ENCODE measurements around the gene RAB40B. TPM values are rescaled to one million over a fixed set of nuclear protein-coding genes. Genes with fewer than 3 reads are reported as not detected.

Gene RAB40B
- polyA plus RNA-seq, 1 of the 3 experiments (the other 2 are of a cell fraction) = 20.7 TPM

GRCh38 chr17:82629748-82630147, 68.8 kb downstream of the RAB40B start:
- no peak overlapping the region for H3K4me3 ChIP-seq (ENCODE audit: low read depth in 2 of 2, low read length in 1 of 2)
- H3F3A ChIP-seq (replicated peaks; ENCODE audit: insufficient read depth) = no peaks in the 10 kb centered on the region
- peaks cover 42 to 70% of the 10 kb centered on the region in 2 experiments for H3K36me3 ChIP-seq (replicated peaks in 1 of 2; ENCODE audit: control insufficient read depth in 1 of 2, insufficient read depth in 2 of 2, low read length in 1 of 2)
- no peaks in the 10 kb centered on the region for H3K9me3 ChIP-seq
- H3K4me2 ChIP-seq = no peak overlapping the region
- POLR2A ChIA-PET = no interaction called here
- H3K27ac ChIP-seq (ENCODE audit: low read depth in 2 of 2, low read length in 1 of 2) = no peak overlapping the region
- TF ChIP-seq FOXM1 (IDR thresholded peaks at IDR 0.05; ENCODE audit: low read depth) = no peak
- no peak for TF ChIP-seq RFX5 (IDR thresholded peaks at IDR 0.05; ENCODE audit: low read length)
- TF ChIP-seq USF2 (IDR thresholded peaks at IDR 0.05; ENCODE audit: borderline replicate concordance, low read depth, low read length) = no peak
- TF ChIP-seq ELF1 (IDR thresholded peaks at IDR 0.05) = no peak
- TF ChIP-seq JUND (IDR thresholded peaks at IDR 0.05) = no peak
- no peak for TF ChIP-seq EZH2phosphoT487 (IDR thresholded peaks at IDR 0.05; ENCODE audit: borderline replicate concordance, low read depth)
- no peak for TF ChIP-seq CHD2 (IDR thresholded peaks at IDR 0.05; ENCODE audit: low read length, partially characterized antibody)
- no peak for TF ChIP-seq EP300 (IDR thresholded peaks at IDR 0.05; ENCODE audit: borderline replicate concordance in 1 of 2, low read depth in 1 of 2, low read length in 1 of 2)
- no peak overlapping the region for H2AFZ ChIP-seq (ENCODE audit: low read depth)
- no peaks in the 10 kb centered on the region for H3K27me3 ChIP-seq (ENCODE audit: insufficient read depth)
- peaks cover 33% of the 10 kb centered on the region for H4K20me1 ChIP-seq (ENCODE audit: insufficient read depth)
- H3K79me2 ChIP-seq (ENCODE audit: insufficient read depth) = peaks cover 87% of the 10 kb centered on the region
- CTCF ChIA-PET = no interaction called here
- no peak overlapping the region for H3K9ac ChIP-seq
- 84% methylated on average over 8 of the region's 8 CpGs for WGBS (ENCODE audit: low lambda C conversion rate)
- DNase-seq = no peak
- H3K4me1 ChIP-seq (ENCODE audit: control insufficient read depth in 1 of 2, insufficient read depth in 2 of 2, low read depth in 1 of 2, low read length in 1 of 2) = no peaks in the 10 kb centered on the region
- no peaks in the 10 kb centered on the region for H3K9me2 ChIP-seq

GRCh38 chr17:82627405-82627804, 71.1 kb downstream of the RAB40B start:
- ChIA-PET POLR2A (no interaction called here), CTCF (no interaction called here)
- Histone ChIP-seq H3F3A (replicated peaks; ENCODE audit: insufficient read depth) (no peaks in the 10 kb centered on the region), H3K4me3 (ENCODE audit: low read depth in 2 of 2, low read length in 1 of 2) (no peak overlapping the region), H3K79me2 (ENCODE audit: insufficient read depth) (peaks cover 72% of the 10 kb centered on the region), H2AFZ (ENCODE audit: low read depth) (no peak overlapping the region), H3K9me2 (no peaks in the 10 kb centered on the region), H3K36me3 (replicated peaks in 1 of 2; ENCODE audit: control insufficient read depth in 1 of 2, insufficient read depth in 2 of 2, low read length in 1 of 2) (peaks cover 45 to 66% of the 10 kb centered on the region in 2 experiments), H4K20me1 (ENCODE audit: insufficient read depth) (peaks cover 18% of the 10 kb centered on the region), H3K9me3 (no peaks in the 10 kb centered on the region), H3K9ac (no peak overlapping the region), H3K27ac (ENCODE audit: low read depth in 2 of 2, low read length in 1 of 2) (no peak overlapping the region), H3K27me3 (ENCODE audit: insufficient read depth) (no peaks in the 10 kb centered on the region), H3K4me2 (no peak overlapping the region), H3K4me1 (ENCODE audit: control insufficient read depth in 1 of 2, insufficient read depth in 2 of 2, low read depth in 1 of 2, low read length in 1 of 2) (no peaks in the 10 kb centered on the region)
- WGBS (ENCODE audit: low lambda C conversion rate) = 92% methylated on average over 21 of the region's 21 CpGs
- TF ChIP-seq FOXJ3 (CRISPR knock-in tag; IDR thresholded peaks at IDR 0.05) (no peak), MAX (IDR thresholded peaks at IDR 0.05; ENCODE audit: low read depth) (no peak), CHD2 (IDR thresholded peaks at IDR 0.05; ENCODE audit: low read length, partially characterized antibody) (no peak), USF2 (IDR thresholded peaks at IDR 0.05; ENCODE audit: borderline replicate concordance, low read depth, low read length) (no peak), TEAD4 (IDR thresholded peaks at IDR 0.05; ENCODE audit: borderline replicate concordance, insufficient read depth) (no peak), RXRA (IDR thresholded peaks at IDR 0.05; ENCODE audit: borderline replicate concordance, low read depth) (no peak), EZH2phosphoT487 (IDR thresholded peaks at IDR 0.05; ENCODE audit: borderline replicate concordance, low read depth) (no peak), MEF2A (IDR thresholded peaks at IDR 0.05; ENCODE audit: borderline replicate concordance, low read depth) (no peak), FOSL2 (IDR thresholded peaks at IDR 0.05; ENCODE audit: borderline replicate concordance, low read depth) (no peak), MXI1 (IDR thresholded peaks at IDR 0.05; ENCODE audit: low read depth, low read length) (no peak), TCF12 (IDR thresholded peaks at IDR 0.05) (no peak), SMC3 (IDR thresholded peaks at IDR 0.05; ENCODE audit: low read depth, low read length) (no peak), FOXM1 (IDR thresholded peaks at IDR 0.05; ENCODE audit: low read depth) (no peak), NRF1 (IDR thresholded peaks at IDR 0.05; ENCODE audit: low read depth, low read length) (no peak), GATA2 (CRISPR knock-in tag; IDR thresholded peaks at IDR 0.05) (no peak), NFIC (IDR thresholded peaks at IDR 0.05; ENCODE audit: borderline replicate concordance) (no peak), USF1 (IDR thresholded peaks at IDR 0.05; ENCODE audit: borderline replicate concordance, low read depth) (no peak), JUND (IDR thresholded peaks at IDR 0.05) (no peak), YY1 (IDR thresholded peaks at IDR 0.05; ENCODE audit: low read depth) (no peak)
- DNase-seq = no peak
